NCI-H2196 treated with DMSO at 0.1 percent for 48 hours (cell line): ENCODE results near the gene PAMR1.

Source experiments
- DNase-seq: peaks from one replicate; lab custom pipeline; 2025; ENCODE audit not compliant: unreplicated experiment; lab: John Stamatoyannopoulos, UW

Gene PAMR1

GRCh38 chr11:35461917-35462538 is 63.4 kb downstream of the PAMR1 start:
- no peak for DNase-seq

- no peak for DNase-seq
Observed at GRCh38 chr11:35459489-35459888, 65.9 kb downstream of the PAMR1 start.

DNA sequence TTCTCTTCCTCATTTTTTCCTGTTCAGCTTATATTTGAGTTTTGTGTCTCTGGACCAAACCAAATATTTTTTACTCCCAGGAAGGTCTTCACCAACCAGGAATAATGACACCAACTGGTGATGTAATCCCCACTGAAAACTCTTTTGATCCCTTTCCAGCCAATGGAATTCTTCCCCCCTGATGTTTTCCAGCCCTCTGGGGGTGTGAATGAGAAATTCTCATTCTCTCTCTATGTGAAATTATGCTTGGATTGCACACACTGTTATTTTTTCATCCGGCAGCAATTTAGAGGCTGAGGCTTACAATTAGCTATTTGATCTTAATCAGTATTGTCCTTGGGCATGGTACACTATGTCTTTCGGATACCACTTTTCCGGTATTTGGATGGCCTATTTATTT is 66.6 kb downstream of the PAMR1 start:
- DNase-seq: no peak

- DNase-seq: no peak
Observed at GRCh38 chr11:35454362-35454761, 71.1 kb downstream of the PAMR1 start.

DNA sequence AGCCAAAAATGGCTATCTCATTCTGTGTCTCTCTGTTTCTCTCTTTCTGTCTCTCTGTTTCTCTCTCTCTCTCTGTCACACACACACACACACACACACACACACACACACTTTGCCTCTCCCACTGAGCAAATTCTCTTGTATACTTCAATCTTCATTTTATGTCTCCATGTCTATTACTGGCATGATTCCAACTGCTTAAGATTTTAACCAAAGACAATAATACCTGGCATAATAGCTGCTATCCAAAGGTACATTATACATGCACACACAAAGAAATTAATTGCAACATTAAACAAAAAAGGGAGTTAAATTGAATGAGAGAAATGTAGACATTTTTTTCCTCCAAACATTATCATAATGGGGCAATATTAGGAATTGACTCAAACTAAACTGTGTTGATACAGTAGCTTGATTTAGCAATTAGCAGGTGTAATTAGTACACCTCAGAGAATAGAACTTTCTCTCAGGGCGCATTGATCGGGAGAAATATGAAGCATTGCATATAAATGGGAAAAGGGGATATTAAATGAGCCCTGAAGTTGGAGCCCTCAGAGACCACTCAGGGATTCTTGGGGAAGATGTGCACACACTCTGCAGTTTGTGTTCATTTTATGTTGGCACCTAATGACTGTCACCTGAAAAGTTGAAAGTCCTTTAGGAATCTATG is 88.7 kb downstream of the PAMR1 start:
- DNase-seq: no peak

DNA sequence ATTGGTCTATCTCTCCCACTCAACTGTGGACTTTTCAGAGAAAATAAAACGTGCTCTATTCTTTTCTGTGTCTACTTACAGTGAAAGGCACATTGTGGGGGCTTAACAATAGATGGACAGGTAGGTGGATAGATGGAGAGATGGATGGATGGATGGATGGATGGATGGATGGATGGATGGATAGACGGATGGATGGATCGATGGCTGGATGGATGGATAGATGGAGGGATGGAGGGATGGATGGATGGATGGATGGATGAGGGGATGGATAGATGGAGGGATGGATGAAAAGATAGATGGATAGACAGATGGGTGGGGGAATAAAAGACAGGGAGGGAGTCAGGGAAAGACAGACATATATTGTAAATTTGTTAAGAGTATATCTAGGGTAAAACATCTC is 91.8 kb downstream of the PAMR1 start:
- DNase-seq: no peak

DNA sequence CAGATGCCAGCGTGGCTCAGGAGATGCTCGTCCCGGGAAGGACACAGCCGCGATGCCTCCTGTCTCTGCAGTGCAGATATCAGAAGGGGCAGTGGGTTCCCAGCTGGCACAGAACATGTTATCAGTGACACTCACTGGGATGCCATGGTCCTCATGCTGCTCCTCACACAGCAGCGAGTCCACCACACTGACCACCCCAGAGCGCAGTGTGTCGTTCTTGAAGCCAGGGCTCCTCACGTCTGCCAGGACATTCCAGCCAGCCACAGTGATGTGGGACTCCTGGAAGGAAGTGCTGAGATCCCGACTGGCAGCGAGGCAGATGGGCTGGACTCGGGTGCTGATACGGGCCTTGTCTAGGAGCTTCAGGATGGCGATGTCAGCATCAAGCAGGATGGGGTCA is 93.0 kb downstream of the PAMR1 start:
- no peak for DNase-seq

GRCh38 chr11:35427071-35427470 is 98.3 kb downstream of the PAMR1 start:
- no peak for DNase-seq

DNA sequence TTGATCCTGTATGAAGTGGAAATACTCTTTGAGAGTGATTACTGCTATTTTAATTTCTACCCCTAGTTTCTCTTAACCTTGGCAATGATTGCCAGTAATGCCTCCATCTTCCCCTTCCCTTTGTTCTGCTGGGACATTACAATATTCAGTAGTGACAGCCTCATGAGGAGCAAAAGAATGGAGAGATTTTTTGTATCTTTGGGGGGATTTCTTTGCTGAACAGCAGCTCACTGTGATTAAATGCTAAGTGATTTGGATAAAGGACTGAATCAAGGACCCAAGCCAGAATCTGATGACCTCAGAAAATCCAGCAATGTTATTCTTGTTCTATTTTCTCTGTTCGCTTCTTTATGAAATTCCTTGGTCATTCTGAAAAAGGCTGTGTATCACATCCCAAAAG is 99.1 kb downstream of the PAMR1 start:
- DNase-seq: no peak

- DNase-seq: no peak
Observed at GRCh38 chr11:35425603-35426212, 99.7 kb downstream of the PAMR1 start.

GRCh38 chr11:35424157-35424940 is 101.1 kb downstream of the PAMR1 start:
- no peak for DNase-seq

- DNase-seq: no peak
Observed at GRCh38 chr11:35420371-35420770, 105.0 kb downstream of the PAMR1 start.

GRCh38 chr11:35419830-35420333 is 105.5 kb downstream of the PAMR1 start:
- no peak for DNase-seq

GRCh38 chr11:35419184-35419829 is 106.1 kb downstream of the PAMR1 start, which contains the start of gene SLC1A2:
Gene SLC1A2 (minus strand): TSS chr11:35419558. CDS start chr11:35418966, 592 bp downstream.
- no peak for DNase-seq

DNA sequence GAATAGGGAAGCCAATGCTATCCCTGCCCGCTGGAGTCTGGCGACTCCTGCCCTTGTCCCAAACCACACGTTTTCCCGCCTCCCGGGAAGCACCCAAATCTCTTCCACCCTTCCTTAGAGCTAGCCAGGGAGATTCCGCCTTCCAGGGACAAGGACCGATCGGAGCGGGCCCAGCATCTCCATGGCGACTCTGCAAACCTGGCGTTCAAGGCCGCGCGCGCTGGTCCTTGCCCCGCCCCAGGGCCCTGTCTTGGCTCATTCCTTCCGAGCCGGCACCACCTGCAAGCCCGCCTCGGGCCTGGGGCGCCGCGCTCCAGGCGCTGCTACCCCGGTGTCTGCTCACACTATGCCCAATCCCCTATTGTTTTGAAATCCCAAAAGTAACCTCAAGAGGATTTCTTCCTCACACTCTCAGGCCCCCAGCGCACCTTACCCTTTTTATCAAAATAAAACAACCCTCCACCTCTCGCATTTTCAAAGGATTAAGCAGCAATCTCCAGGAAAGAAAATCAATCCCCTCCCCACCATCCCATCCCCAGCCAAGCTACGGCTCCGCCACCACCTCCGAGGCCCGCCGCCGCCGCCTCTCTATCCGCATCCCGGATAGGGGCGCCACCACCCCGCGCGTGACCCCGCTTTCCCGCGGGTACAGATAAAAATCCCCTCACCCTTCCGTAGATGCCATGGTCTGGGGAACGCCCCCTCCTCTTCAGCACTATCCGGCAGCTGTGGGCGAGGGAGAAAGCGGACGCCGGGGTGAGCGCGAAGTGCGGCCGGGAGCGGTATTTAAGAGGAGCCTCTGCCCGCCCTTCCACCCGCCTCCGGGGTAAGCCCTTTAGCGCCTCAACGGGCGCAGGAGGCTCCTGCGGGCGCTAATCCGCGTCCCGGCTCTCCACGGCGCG is 106.9 kb downstream of the PAMR1 start:
- DNase-seq: no peak

GRCh38 chr11:35415487-35415886 is 109.9 kb downstream of the PAMR1 start:
- no peak for DNase-seq

DNA sequence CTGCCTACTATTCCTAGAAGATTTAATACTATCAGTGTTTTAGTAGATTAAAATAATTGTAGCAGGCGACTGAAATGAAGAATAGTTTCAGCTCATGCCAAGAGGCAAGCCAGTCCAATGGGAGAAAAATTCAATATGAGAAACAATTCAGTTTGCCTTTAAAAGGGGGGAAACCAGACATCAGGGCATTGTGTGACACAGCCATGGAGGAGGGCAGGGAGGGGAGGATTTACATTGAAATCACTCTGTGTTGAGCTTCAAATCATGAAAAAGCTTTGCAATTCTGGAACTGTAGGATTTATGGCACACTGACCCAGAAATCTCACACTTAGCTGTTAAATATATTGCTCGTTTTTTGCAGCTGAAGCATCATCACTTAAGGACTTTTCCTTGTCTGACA is 110.6 kb downstream of the PAMR1 start:
- no peak for DNase-seq

DNA sequence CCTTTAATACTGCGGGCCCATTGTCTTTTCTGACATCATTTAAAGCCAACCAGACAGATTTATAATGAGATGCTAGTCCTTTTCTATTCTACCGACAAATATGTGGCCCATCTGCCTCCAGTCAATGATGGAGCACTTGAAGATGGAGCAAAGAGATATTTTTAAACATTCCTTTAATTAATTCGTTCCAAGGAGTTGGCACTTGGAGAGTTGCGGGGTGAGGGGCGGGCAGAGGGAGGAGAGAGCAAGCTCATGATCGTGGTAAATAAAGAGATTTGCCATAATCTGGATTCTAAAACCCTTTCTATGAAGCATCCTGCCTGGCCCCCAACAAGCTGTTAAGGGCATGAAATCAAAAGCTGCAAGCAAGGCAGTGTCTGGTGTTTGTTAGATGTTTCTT is 111.1 kb downstream of the PAMR1 start:
- no peak for DNase-seq

DNA sequence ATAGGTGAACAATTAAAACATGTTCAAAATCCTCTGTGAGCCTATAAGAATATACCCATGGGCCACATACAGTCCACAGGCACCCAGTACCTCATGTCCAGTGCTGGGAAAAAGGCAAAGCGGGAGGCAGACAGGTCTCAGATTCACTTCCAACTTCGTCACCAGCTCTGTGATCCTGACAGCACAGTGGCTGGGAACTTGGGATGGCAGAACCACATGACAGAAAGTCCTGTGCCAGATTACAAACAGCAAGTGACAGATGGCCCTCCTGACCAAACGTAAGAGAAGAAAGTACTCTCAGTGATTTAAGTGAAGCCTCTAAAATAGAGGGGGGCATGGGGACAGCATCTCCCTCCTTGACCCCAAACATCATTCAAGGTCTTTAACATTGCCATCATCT is 111.8 kb downstream of the PAMR1 start:
- no peak for DNase-seq

- no peak for DNase-seq
Observed at GRCh38 chr11:35412285-35412684, 113.1 kb downstream of the PAMR1 start.
